Left lung (tissue), 10 donors: ENCODE results near the gene MCC. TPM values are rescaled to one million over a fixed set of nuclear protein-coding genes. Genes with fewer than 3 reads are reported as not detected.

Experiments used
- ATAC-seq: fragments of 200-7000 bp; cut with Tn5 transposase; one replicate; pipeline ENCODE4 v1.9.1; 2020; ENCODE audit warnings: moderate library complexity
- DNase-seq, 4 donors: peaks; one replicate each; pipeline ENCODE4 v3.0.0-alpha.2; 2013 to 2020
- H3K27ac ChIP-seq, 2 donors: fragments of 200-600 bp; sonication (generic) in 1 of 2; one replicate each; pipeline versions ENCODE4 v1.5.0 to v1.8.0; 2020 to 2021
- H3K27me3 ChIP-seq, 2 donors: fragments of 200-600 bp; sonication (generic) in 1 of 2; one replicate each; pipeline versions ENCODE4 v1.5.0 to v1.8.0; 2020 to 2021
- H3K36me3 ChIP-seq, 2 donors: fragments of 200-600 bp; sonication (generic) in 1 of 2; one replicate each; pipeline versions ENCODE4 v1.5.0 to v1.8.0; 2020 to 2021
- H3K4me1 ChIP-seq, 2 donors: fragments of 200-600 bp; one replicate each; pipeline ENCODE4 v1.8.0; 2021
- H3K4me3 ChIP-seq, 2 donors: fragments of 200-600 bp; sonication (generic) in 1 of 2; one replicate each; pipeline versions ENCODE4 v1.5.0 to v1.8.0; 2020 to 2021; ENCODE audit warnings: mild to moderate bottlenecking in 1 of 2
- H3K9me3 ChIP-seq, 2 donors: fragments of 200-600 bp; sonication (generic) in 1 of 2; one replicate each; pipeline versions ENCODE4 v1.5.0 to v1.8.0; 2020 to 2021
- intact Hi-C, 2 donors: fragments of 100-400 bp; cut with DNase I; formaldehyde crosslinking; loops; one replicate each; pipeline versions ENCODE4 v1.11.2 to v1.14.2; 2022
- polyA plus RNA-seq, 6 donors: library from polyadenylated mRNA; unstranded; fragments of 120-200 nt; gene quantifications; one replicate each; pipeline ENCODE4 v1.2.1, GENCODE V29; 2013; ENCODE audit not compliant: insufficient read length in 6 of 6
- total RNA-seq, 2 donors: library from RNA; stranded (reverse); fragmentation: NEBNext Ultra II Directional; extraction: Animal tissue kit (Norgen Biotek cat#: 25700); gene quantifications; one replicate each; pipeline ENCODE4 v1.2.1, GENCODE V29; 2021
- TF ChIP-seq, protein P1 (sequence below), 2 donors: fragments of 200-600 bp; sonication (generic) in 1 of 2; IDR thresholded peaks; one replicate each; pipeline versions ENCODE4 v1.5.0 to v1.8.0; 2021; ENCODE audit warnings: antibody characterized with exemption in 2 of 2
- donor health status: DM: no; HTN: yes; CAD: no.
- donor health status: DM: no; HTN: no; CAD: no.

MCC gene
- total and polyA plus RNA-seq, 8 donors = 12.5 to 18.4 (median 16.1) TPM

DNA sequence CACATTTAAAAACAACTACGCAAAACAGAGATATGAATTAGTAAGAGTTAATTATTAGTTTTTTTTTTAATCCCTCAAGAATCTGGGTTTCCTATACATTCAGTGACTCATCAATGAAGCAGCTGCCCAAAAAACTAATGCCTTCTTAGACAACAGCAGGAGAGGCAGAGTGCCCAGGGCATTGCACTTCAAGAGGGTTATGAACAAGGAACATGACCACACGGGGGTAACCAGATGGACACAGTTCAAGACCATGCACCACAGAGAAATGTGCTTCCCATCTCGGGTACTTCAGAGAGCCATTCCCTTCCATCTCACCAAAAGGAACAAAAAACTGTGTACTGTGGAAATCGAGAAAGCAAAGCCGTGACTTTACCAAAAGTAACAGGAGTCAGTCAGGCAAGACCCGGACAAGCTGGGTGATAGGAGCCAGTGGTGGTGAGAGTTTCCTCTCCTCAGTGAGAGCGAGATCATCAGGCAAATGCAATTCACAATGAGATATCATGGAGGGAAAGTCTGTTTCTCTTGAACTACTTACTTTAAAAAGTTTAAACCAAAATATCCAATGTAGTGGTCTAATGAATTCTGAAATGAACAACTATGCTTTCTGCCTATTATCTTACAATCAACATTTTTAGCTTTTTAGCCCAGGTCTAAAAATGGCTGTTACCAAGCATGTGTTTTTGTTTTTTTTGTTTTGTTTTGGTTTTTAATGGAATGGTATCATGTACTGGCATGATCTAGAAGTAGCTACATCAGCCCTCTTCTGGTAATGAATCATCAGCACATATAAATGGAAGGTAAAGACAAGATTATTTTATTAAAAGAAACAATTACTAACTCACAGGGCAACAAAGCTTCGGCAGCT is 245.5 kb downstream of the MCC start:
- DNase-seq (no peak), ATAC-seq (no peak)
- TF ChIP-seq, protein P1, sequence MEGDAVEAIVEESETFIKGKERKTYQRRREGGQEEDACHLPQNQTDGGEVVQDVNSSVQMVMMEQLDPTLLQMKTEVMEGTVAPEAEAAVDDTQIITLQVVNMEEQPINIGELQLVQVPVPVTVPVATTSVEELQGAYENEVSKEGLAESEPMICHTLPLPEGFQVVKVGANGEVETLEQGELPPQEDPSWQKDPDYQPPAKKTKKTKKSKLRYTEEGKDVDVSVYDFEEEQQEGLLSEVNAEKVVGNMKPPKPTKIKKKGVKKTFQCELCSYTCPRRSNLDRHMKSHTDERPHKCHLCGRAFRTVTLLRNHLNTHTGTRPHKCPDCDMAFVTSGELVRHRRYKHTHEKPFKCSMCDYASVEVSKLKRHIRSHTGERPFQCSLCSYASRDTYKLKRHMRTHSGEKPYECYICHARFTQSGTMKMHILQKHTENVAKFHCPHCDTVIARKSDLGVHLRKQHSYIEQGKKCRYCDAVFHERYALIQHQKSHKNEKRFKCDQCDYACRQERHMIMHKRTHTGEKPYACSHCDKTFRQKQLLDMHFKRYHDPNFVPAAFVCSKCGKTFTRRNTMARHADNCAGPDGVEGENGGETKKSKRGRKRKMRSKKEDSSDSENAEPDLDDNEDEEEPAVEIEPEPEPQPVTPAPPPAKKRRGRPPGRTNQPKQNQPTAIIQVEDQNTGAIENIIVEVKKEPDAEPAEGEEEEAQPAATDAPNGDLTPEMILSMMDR (IDR thresholded peaks at IDR 0.05) = no peak
- no peak overlapping the region for H3K4me3 ChIP-seq
- H3K36me3 ChIP-seq = no peaks in the 10 kb centered on the region
- H3K9me3 ChIP-seq = no peaks in the 10 kb centered on the region
- intact Hi-C loops = no loop called here
- H3K27ac ChIP-seq = no peak overlapping the region
- H3K27me3 ChIP-seq = no peaks in the 10 kb centered on the region
- no peaks in the 10 kb centered on the region for H3K4me1 ChIP-seq

DNA sequence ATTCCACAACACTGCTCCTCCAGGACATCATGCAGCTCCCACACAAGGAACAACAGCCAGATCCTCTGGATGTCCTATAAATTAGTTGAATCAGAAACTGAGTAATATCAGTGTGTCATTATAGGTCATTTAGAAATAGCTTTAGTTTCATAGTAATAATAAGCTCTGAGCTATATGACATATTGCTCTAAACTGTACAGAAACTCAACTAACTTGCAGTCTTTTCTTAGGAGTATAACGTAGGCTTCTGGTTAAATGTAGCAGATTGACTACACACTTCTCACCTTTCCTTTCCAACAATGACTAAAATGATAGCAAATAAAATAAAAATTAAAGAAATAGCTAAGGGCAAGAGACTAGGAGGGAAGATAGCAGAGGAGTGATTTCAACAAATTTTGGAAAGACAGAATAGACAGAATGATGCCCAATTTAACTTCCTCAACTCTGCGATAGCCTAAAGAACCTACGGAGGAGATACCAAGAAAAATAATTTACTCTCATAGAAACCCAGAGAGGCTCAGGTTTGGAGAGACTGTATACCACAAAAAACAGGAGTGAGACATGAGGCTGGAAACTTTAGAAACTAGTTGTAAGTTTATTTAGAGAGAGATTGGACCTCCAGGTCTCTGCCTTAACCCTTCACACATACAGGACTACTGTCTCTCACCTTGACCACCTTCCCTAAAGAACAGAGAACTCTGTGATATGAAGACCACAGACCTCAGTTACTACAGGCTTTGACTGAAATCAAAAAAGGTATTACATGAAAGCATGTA is 247.1 kb downstream of the MCC start:
- H3K27ac ChIP-seq = no peak overlapping the region

DNA sequence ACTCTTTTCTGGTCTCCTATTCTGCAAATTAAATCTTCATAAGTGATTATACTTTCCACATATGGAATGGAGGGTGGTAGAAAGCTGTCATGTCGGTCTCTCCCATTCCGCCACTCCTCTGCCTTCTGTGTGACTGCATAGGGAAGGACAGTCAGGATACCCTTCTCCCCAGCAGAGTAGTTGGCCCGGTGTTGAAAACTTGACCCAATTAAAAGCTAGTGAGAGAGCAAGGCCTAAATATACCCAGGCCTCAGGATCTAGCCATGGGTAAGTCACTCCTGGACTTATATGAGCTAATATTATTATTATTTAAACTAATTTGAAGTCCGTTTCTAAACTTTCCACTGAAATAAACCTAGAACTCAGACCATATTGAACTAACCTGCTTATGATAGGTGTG is 248.2 kb downstream of the MCC start:
- no peaks in the 10 kb centered on the region for H3K4me1 ChIP-seq
- H3K36me3 ChIP-seq = no peaks in the 10 kb centered on the region
- no peaks in the 10 kb centered on the region for H3K9me3 ChIP-seq
- H3K27ac ChIP-seq = no peak overlapping the region
- TF ChIP-seq, protein P1 (IDR thresholded peaks at IDR 0.05) = no peak
- no peak overlapping the region for H3K4me3 ChIP-seq
- ATAC-seq (no peak), DNase-seq (no peak)
- intact Hi-C loops = no loop called here
- H3K27me3 ChIP-seq = peaks cover 0 to 5% of the 10 kb centered on the region in 2 donors

More for the DNA sequence above, 247.1 kb downstream of the MCC start:
- Histone ChIP-seq H3K27me3 (peaks cover 0 to 5% of the 10 kb centered on the region in 2 donors), H3K9me3 (no peaks in the 10 kb centered on the region), H3K36me3 (no peaks in the 10 kb centered on the region), H3K4me1 (no peaks in the 10 kb centered on the region), H3K4me3 (no peak overlapping the region)
- TF ChIP-seq, protein P1 (IDR thresholded peaks at IDR 0.05) = no peak
- DNase-seq (no peak), ATAC-seq (no peak)
- intact Hi-C loops = no loop called here

DNA sequence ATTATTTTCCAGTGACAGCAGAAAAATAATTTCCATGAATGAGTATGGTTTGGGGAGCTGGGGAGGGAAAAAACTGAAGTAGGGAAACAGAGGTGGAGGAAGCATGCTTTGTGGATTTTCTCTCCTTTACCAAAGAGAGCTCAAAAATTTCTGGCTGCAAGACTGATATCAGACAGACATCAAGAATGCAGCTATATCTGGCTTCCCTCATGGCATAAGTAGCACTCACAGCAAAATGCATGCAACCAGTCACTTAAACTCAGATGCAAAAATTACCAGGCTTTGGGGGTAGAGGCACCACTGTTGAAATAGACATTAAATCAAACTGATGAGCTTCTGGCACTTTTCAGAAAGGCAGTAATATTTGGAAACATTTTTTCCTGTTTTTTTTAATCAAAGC is 250.4 kb downstream of the MCC start:
- Histone ChIP-seq H3K27ac (no peak overlapping the region), H3K4me3 (no peak overlapping the region), H3K27me3 (peaks cover 0 to 5% of the 10 kb centered on the region in 2 donors), H3K9me3 (no peaks in the 10 kb centered on the region), H3K36me3 (no peaks in the 10 kb centered on the region), H3K4me1 (no peaks in the 10 kb centered on the region)
- intact Hi-C loops = no loop called here
- DNase-seq (no peak), ATAC-seq (no peak)
- TF ChIP-seq, protein P1 (IDR thresholded peaks at IDR 0.05) = no peak
